ENCODE measurements around the gene CHMP3.

The CHMP3 gene

DNA sequence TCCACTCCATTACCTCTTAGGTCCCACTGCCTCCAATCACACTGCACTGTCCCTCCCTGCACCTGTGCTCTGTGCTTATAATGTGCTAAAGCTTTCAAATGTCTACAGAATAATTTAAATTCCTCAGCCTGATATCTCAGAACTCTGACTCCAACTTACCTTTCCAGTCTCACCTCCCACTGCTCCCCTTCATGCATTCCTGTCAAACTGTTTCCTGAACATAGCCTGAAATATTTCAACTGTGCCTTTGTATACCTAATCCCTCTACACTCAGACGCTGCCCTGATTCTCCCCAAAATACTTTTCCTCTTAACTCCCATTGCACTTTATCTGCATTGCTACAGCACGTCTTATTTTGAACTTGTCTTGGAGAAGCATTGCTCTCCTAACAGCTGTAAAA, 40.5 kb downstream of the CHMP3 start:
- TF ChIP-seq, protein P1, sequence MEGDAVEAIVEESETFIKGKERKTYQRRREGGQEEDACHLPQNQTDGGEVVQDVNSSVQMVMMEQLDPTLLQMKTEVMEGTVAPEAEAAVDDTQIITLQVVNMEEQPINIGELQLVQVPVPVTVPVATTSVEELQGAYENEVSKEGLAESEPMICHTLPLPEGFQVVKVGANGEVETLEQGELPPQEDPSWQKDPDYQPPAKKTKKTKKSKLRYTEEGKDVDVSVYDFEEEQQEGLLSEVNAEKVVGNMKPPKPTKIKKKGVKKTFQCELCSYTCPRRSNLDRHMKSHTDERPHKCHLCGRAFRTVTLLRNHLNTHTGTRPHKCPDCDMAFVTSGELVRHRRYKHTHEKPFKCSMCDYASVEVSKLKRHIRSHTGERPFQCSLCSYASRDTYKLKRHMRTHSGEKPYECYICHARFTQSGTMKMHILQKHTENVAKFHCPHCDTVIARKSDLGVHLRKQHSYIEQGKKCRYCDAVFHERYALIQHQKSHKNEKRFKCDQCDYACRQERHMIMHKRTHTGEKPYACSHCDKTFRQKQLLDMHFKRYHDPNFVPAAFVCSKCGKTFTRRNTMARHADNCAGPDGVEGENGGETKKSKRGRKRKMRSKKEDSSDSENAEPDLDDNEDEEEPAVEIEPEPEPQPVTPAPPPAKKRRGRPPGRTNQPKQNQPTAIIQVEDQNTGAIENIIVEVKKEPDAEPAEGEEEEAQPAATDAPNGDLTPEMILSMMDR (IDR thresholded peaks at IDR 0.05; ENCODE audit: insufficient read depth, low read length, missing control alignments), result no peak
- no peak overlapping the region for H3K4me3 ChIP-seq (ENCODE audit: low read depth, low read length)
- ChIA-PET CTCF (no interaction called here), POLR2A (no interaction called here)
- DNase-seq (ENCODE audit: low read depth, low spot score), result no peak

DNA sequence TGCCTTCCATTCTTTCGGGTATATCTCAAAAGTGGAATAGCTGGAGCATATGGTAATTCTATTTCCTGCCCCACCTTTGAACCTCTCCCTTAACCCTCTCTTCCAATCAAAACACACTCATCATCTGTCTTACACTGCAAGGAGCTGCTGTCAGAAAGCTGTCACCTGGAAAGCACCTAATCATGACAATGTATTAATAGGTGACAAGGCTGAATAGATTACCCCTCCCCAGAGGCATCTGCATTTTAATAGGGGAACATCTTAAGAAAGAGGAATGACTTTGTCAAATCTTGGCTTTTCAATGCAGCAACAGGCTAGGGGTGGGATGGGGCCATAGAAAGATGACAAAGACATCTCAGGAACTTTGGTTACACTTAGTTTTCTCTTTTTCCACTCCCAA, 41.3 kb downstream of the CHMP3 start:
- no peak overlapping the region for H3K4me3 ChIP-seq (ENCODE audit: low read depth, low read length)
- POLR2A ChIA-PET, result no interaction called here
- TF ChIP-seq, protein P1 (IDR thresholded peaks at IDR 0.05; ENCODE audit: insufficient read depth, low read length, missing control alignments), result no peak
- DNase-seq (ENCODE audit: low read depth, low spot score), result no peak
- CTCF ChIA-PET, result no interaction called here

DNA sequence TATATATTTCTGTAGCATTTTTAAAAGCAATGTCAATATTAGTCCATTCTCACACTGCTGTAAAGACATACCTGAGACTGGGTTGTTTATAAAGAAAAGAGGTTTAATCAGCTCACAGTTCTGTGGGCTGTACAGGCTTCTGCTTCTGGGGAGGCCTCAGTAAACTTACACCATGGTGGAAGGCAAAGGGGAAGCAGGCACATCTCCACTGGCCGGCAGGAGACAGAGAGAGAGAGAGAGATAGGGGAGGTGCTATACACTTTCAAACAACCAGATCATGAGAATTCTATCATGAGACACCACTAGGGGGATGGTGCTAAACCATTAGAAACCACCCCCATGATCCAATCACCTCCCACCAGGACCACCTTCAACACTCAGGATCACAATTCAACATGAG, 43.1 kb downstream of the CHMP3 start:
- DNase-seq (ENCODE audit: low read depth, low spot score), result no peak
- ChIA-PET POLR2A (no interaction called here), CTCF (no interaction called here)
- TF ChIP-seq, protein P1 (IDR thresholded peaks at IDR 0.05; ENCODE audit: insufficient read depth, low read length, missing control alignments), result no peak
- no peak overlapping the region for H3K4me3 ChIP-seq (ENCODE audit: low read depth, low read length)

DNA sequence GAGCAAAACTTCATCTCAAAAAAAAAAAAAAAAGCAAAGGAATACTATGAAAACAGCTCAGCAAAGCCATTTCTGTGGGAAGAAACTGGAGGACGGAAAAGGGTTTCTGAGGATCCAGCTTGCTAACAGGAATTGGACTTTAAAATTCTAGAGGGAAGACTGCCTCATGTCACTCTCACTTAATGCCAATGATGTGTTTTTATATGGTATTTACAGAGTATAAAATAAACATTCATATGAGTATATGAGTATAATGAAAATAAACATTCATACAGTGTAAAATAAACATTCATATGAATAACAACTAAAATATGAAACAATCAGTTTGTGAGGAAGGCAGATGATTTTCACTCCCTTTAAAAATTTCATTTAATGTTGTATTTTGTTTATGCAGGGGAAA, 43.9 kb downstream of the CHMP3 start:
- POLR2A ChIA-PET, result no interaction called here
- DNase-seq (ENCODE audit: low read depth, low spot score), result no peak
- TF ChIP-seq, protein P1 (IDR thresholded peaks at IDR 0.05; ENCODE audit: insufficient read depth, low read length, missing control alignments), result no peak
- no peak overlapping the region for H3K4me3 ChIP-seq (ENCODE audit: low read depth, low read length)
- CTCF ChIA-PET, result no interaction called here

DNA sequence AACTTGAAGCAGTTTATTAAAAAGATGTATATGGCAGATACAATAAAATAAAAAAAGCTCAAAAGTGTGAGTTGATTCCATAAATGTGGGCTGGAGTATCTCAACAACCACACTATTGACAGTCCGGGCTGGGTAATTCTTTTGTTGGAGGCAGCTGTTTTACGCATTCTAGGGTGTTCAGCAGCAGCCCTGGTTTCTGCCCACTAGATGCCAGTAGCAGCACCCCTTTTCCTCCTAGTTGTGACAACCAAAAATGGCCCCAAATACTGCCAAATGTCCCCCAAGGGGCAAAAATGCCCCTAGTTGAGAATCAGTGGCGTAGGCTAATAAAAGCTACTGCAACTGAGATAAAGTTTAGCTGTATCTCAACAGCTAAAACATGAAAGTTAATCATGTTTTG, 44.8 kb downstream of the CHMP3 start:
- H3K4me3 ChIP-seq (ENCODE audit: low read depth, low read length), result no peak overlapping the region
- DNase-seq (ENCODE audit: low read depth, low spot score), result no peak
- POLR2A ChIA-PET, result no interaction called here
- CTCF ChIA-PET, result interaction anchor here (0.7 to 1.2 kb wide), 3 partner anchors 10 to 19 kb away, joined by 3 to 4 read pairs (median 3); no protein-coding TSS in a partner anchor
- TF ChIP-seq, protein P1 (IDR thresholded peaks at IDR 0.05; ENCODE audit: insufficient read depth, low read length, missing control alignments), result peak; percentile 12

DNA sequence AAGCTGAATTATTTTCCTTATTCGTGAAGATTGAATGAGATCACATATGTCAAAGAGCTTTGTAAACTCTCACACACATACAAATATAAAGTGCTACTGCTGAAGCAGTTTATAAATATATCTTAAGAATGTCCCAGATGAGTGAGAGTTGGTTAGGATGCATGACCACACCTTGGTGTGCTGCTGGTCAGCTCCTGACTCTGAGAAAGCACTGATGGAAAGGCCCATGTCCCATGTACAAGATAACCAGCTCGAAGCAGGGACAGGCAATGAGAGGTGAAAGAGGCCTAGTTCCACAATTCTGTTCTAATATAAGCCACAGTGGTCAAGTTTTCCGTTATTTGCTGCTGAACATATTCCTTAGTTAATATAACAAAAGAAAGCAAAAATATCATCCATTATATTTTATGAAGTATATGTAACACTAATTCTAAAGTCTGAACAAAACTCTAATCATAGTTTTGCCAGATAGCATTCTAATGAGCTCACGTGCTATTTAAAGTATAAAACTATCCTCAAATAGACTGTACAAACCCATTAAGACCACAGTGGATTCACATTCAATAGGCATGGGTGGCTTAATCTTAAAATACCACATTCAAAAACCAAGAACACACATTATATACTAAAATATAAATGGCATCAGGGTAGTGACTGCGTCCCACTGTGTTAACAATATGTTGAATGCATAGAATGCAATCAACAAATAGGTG, 49.1 kb downstream of the CHMP3 start:
- ChIA-PET CTCF (no interaction called here), POLR2A (no interaction called here)
- no peak for DNase-seq (ENCODE audit: low read depth, low spot score)
- no peak overlapping the region for H3K4me3 ChIP-seq (ENCODE audit: low read depth, low read length)
- TF ChIP-seq, protein P1 (IDR thresholded peaks at IDR 0.05; ENCODE audit: insufficient read depth, low read length, missing control alignments), result no peak

Measured in AG04449 (cell line).